ENCODE data around the gene ZNF205.
"Not testable (repeated sequence)": the region's sequence is repeated elsewhere in the genome, so short reads cannot be mapped to it uniquely, and the experiment has no call there.

DNA sequence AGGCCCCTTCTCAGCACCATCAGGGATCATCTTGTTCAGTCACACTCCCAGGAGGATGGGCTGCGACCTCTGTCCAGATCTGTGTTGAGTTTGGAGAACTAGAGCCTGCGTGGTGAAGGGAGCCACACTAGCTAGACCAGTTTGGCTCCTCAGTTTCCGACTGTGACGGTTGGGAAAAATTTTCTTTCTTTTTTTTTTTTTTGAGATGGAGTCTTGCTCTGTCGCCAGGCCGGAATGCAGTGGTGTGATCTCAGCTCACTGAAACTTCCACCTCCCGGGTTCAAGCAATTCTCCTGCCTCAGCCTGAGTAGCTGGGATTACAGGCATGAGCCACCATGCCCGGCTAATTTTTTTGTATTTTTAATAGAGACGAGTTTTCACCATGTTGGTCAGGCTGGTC is 27.2 kb downstream of the ZNF205 start:
- TF ChIP-seq POLR2A, POLR2AphosphoS5 (IDR thresholded peaks at IDR 0.05; ENCODE audit: low read depth, low read length): not testable (repeated sequence)

Data from GM12892 (cell line).